Endothelial cell of umbilical vein (primary cell): Measurements from ENCODE around the gene PROKR2.

Experiments used
- CTCF ChIP-seq, 2 donors: IDR thresholded peaks; 1 replicate in 1 of 2; 2 replicates in 1 of 2; pipeline ENCODE4 v1.5.1; 2011; ENCODE audit warnings: low read length in 2 of 2, mild to moderate bottlenecking in 2 of 2, moderate library complexity in 2 of 2, control low read depth in 1 of 2, inconsistent platforms in 1 of 2, low read depth in 1 of 2; ENCODE audit not compliant: insufficient read depth in 1 of 2; ENCODE audit errors: extremely low read depth in 1 of 2
- POLR2A ChIP-seq: IDR thresholded peaks from 2 replicates; pipeline ENCODE4 v1.6.1; 2012; ENCODE audit warnings: low read depth, mild to moderate bottlenecking, control low read depth, low read length

- TF ChIP-seq POLR2A (no peak), CTCF (IDR thresholded peaks at IDR 0.05; ENCODE audit: extremely low read depth in 1 of 2, insufficient read depth in 1 of 2, low read depth in 1 of 2, low read length in 2 of 2) (no peak)
These were observed 44.5 kb downstream of the PROKR2 start for GRCh38 chr20:5272268-5272667.
